Measurements from ENCODE around the gene OBSCN. TPM values are rescaled to one million over a fixed set of nuclear protein-coding genes. Genes with fewer than 3 reads are reported as not detected.

The OBSCN gene
- total RNA-seq, 1 experiment from 2014 or later, result 10.5 TPM

GRCh38 chr1:228283043-228283371 lies 75.2 kb downstream of the OBSCN start:
- H3K36me3 ChIP-seq (ENCODE audit: control insufficient read depth, insufficient read depth, low read length), result no peaks in the 10 kb centered on the region
- POLR2A ChIA-PET, result no interaction called here
- no peaks in the 10 kb centered on the region for H3K27me3 ChIP-seq (ENCODE audit: control insufficient read depth, insufficient read depth, low read length)
- no peaks in the 10 kb centered on the region for H3K9me3 ChIP-seq (ENCODE audit: control insufficient read depth, insufficient read depth, low read depth, low read length)
- no peaks in the 10 kb centered on the region for H3K4me1 ChIP-seq (ENCODE audit: control insufficient read depth, insufficient read depth, low read length)
- no peak for TF ChIP-seq SIN3A (IDR thresholded peaks at IDR 0.05; ENCODE audit: borderline replicate concordance, insufficient read depth, low read depth, low read length)
- TF ChIP-seq POLR2AphosphoS5 (IDR thresholded peaks at IDR 0.05; ENCODE audit: low read depth, low read length), result no peak
- TF ChIP-seq, protein P1, sequence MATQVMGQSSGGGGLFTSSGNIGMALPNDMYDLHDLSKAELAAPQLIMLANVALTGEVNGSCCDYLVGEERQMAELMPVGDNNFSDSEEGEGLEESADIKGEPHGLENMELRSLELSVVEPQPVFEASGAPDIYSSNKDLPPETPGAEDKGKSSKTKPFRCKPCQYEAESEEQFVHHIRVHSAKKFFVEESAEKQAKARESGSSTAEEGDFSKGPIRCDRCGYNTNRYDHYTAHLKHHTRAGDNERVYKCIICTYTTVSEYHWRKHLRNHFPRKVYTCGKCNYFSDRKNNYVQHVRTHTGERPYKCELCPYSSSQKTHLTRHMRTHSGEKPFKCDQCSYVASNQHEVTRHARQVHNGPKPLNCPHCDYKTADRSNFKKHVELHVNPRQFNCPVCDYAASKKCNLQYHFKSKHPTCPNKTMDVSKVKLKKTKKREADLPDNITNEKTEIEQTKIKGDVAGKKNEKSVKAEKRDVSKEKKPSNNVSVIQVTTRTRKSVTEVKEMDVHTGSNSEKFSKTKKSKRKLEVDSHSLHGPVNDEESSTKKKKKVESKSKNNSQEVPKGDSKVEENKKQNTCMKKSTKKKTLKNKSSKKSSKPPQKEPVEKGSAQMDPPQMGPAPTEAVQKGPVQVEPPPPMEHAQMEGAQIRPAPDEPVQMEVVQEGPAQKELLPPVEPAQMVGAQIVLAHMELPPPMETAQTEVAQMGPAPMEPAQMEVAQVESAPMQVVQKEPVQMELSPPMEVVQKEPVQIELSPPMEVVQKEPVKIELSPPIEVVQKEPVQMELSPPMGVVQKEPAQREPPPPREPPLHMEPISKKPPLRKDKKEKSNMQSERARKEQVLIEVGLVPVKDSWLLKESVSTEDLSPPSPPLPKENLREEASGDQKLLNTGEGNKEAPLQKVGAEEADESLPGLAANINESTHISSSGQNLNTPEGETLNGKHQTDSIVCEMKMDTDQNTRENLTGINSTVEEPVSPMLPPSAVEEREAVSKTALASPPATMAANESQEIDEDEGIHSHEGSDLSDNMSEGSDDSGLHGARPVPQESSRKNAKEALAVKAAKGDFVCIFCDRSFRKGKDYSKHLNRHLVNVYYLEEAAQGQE (IDR thresholded peaks at IDR 0.05; ENCODE audit: insufficient read depth in 1 of 2, low read depth in 2 of 2, low read length in 1 of 2), result no peak
- TF ChIP-seq TCF7L2 (IDR thresholded peaks at IDR 0.05; ENCODE audit: low read depth, low read length), result no peak
- TF ChIP-seq, protein P2, sequence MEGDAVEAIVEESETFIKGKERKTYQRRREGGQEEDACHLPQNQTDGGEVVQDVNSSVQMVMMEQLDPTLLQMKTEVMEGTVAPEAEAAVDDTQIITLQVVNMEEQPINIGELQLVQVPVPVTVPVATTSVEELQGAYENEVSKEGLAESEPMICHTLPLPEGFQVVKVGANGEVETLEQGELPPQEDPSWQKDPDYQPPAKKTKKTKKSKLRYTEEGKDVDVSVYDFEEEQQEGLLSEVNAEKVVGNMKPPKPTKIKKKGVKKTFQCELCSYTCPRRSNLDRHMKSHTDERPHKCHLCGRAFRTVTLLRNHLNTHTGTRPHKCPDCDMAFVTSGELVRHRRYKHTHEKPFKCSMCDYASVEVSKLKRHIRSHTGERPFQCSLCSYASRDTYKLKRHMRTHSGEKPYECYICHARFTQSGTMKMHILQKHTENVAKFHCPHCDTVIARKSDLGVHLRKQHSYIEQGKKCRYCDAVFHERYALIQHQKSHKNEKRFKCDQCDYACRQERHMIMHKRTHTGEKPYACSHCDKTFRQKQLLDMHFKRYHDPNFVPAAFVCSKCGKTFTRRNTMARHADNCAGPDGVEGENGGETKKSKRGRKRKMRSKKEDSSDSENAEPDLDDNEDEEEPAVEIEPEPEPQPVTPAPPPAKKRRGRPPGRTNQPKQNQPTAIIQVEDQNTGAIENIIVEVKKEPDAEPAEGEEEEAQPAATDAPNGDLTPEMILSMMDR (IDR thresholded peaks at IDR 0.05), result no peak
- in situ Hi-C loops (cut with HindIII; ENCODE audit: low pct_unique_long_range_greater_than_20kb, low sequenced_read_pairs), result no loop called here
- no peak overlapping the region for H3K27ac ChIP-seq (ENCODE audit: low read length)
- ATAC-seq (no peak), DNase-seq (ENCODE audit: low read depth, low spot score) (no peak)
- no TSS peak for BruUV-seq (replicated peaks)
- no peak overlapping the region for H3K4me3 ChIP-seq (ENCODE audit: low read depth in 2 of 2, low read length in 2 of 2)
- CTCF ChIA-PET, result no interaction called here
- intact Hi-C loops (cut with micrococcal nuclease; ENCODE audit: unreplicated experiment), result no loop called here

DNA sequence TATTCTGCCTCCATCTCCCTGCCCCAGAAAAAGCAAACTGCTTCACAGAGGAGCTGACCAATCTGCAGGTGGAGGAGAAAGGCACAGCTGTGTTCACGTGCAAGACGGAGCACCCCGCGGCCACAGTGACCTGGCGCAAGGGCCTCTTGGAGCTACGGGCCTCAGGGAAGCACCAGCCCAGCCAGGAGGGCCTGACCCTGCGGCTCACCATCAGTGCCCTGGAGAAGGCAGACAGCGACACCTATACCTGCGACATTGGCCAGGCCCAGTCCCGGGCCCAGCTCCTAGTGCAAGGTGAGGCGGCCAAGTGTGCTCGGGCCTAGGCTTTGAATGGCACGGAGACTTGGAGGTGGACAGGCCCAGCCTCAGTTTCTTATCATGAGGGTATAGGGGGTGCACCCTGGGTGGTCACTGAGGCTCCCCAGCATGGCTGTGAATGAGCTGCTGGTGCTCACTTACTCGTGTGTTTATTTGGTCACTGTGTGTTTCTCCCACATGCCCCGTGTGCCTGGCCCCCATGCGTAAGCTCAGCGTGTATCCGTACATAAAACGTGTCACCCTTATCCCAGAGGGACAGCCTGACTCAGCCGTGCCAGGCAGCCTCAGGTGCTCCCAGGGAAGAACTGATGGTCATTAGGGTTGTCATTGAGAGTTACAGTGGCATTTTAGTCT lies 75.8 kb downstream of the OBSCN start:
- in situ Hi-C loops (cut with HindIII; ENCODE audit: low pct_unique_long_range_greater_than_20kb, low sequenced_read_pairs), result no loop called here
- H3K4me3 ChIP-seq (ENCODE audit: low read depth in 2 of 2, low read length in 2 of 2), result no peak overlapping the region
- no peaks in the 10 kb centered on the region for H3K4me1 ChIP-seq (ENCODE audit: control insufficient read depth, insufficient read depth, low read length)
- H3K36me3 ChIP-seq (ENCODE audit: control insufficient read depth, insufficient read depth, low read length), result no peaks in the 10 kb centered on the region
- no peak overlapping the region for H3K27ac ChIP-seq (ENCODE audit: low read length)
- no peak for TF ChIP-seq TCF7L2 (IDR thresholded peaks at IDR 0.05; ENCODE audit: low read depth, low read length)
- TF ChIP-seq, protein P2 (IDR thresholded peaks at IDR 0.05), result no peak
- CTCF ChIA-PET, result interaction anchor here (0.8 kb wide), 1 partner anchor 14 kb away, joined by 4 read pairs; no protein-coding TSS in a partner anchor
- BruUV-seq (replicated peaks), result no TSS peak
- no peaks in the 10 kb centered on the region for H3K27me3 ChIP-seq (ENCODE audit: control insufficient read depth, insufficient read depth, low read length)
- ATAC-seq, result no peak
- no peaks in the 10 kb centered on the region for H3K9me3 ChIP-seq (ENCODE audit: control insufficient read depth, insufficient read depth, low read depth, low read length)
- POLR2A ChIA-PET, result no interaction called here
- no peak for DNase-seq (ENCODE audit: low read depth, low spot score)
- intact Hi-C loops (cut with micrococcal nuclease; ENCODE audit: unreplicated experiment), result no loop called here
